Activated T-helper 1 cell treated with anti-CD3 and anti-CD28 coated beads, Interleukin-12 subunit alpha, Interleukin-12 subunit beta, Interleukin-2, Interleukin-4 antibody, amounts not matched to agents 30 ng/mL and 10 ng/mL and 1 ng/mL, durations not matched to agents 14 hours and 24 hours and 36 hours (primary cell): Measurements from ENCODE around the gene GZMM. TPM values are rescaled to one million over a fixed set of nuclear protein-coding genes. Genes with fewer than 3 reads are reported as not detected.

Experiments
- DNase-seq: peaks from one replicate; pipeline ENCODE4 v3.0.0; 2021; ENCODE audit warnings: low spot score
- H3K27ac Mint-ChIP-seq: one replicate; pipeline ENCODE4 v1.8.0; 2021; ENCODE audit warnings: mild to moderate bottlenecking, mixed read lengths
- H3K27me3 Mint-ChIP-seq: one replicate; pipeline ENCODE4 v1.8.0; 2022; ENCODE audit warnings: mild to moderate bottlenecking, moderate library complexity, mixed read lengths; ENCODE audit not compliant: insufficient read depth
- H3K36me3 Mint-ChIP-seq: one replicate; pipeline ENCODE4 v1.8.0; 2021; ENCODE audit warnings: low read depth, mixed read lengths
- H3K4me1 Mint-ChIP-seq: one replicate; pipeline ENCODE4 v1.8.0; 2021; ENCODE audit warnings: low read depth, mixed read lengths
- H3K4me3 Mint-ChIP-seq: one replicate; pipeline ENCODE4 v1.8.0; 2021; ENCODE audit warnings: mild to moderate bottlenecking, moderate library complexity, mixed read lengths
- H3K9me3 Mint-ChIP-seq: one replicate; pipeline ENCODE4 v1.8.0; 2021; ENCODE audit warnings: mixed read lengths
- intact Hi-C: fragments of 100-400 bp; cut with micrococcal nuclease; formaldehyde crosslinking; loops from one replicate; pipeline ENCODE4 v1.15.1; 2024
- total RNA-seq: library from RNA; stranded (reverse); gene quantifications from 2 replicates; pipeline ENCODE4 v1.2.3, GENCODE V29; 2022

GZMM gene
- 52.7 and 55.6 TPM in 2 replicates for total RNA-seq

- Mint-ChIP-seq H3K4me1 (peaks cover 15% of the 10 kb centered on the region), H3K27me3 (no peaks in the 10 kb centered on the region), H3K9me3 (no peaks in the 10 kb centered on the region), H3K36me3 (peaks cover 9% of the 10 kb centered on the region), H3K27ac (peak within 1 kb of the TSS; percentile 77), H3K4me3 (peak within 1 kb of the TSS; percentile 84)
- intact Hi-C loops = no loop called here
- DNase-seq = peak; percentile 75
Measured at GRCh38 chr19:543910-544608, at the start of gene GZMM. GZMM (plus strand) TSS chr19:544053; CDS start chr19:544072, 19 bp downstream.

GRCh38 chr19:494171-495080 lies 49.4 kb upstream of the GZMM start:
- Mint-ChIP-seq H3K4me1 (no peaks in the 10 kb centered on the region), H3K27me3 (peaks cover 17% of the 10 kb centered on the region), H3K36me3 (peaks cover 2% of the 10 kb centered on the region), H3K27ac (no peak overlapping the region), H3K4me3 (no peak overlapping the region), H3K9me3 (peaks cover 4% of the 10 kb centered on the region)
- intact Hi-C loops = no loop called here
- no peak for DNase-seq

GRCh38 chr19:495081-495401 lies 48.8 kb upstream of the GZMM start:
- DNase-seq = no peak
- Mint-ChIP-seq H3K4me3 (no peak overlapping the region), H3K4me1 (no peaks in the 10 kb centered on the region), H3K36me3 (peaks cover 2% of the 10 kb centered on the region), H3K27me3 (peaks cover 20% of the 10 kb centered on the region), H3K9me3 (peaks cover 4% of the 10 kb centered on the region), H3K27ac (no peak overlapping the region)
- intact Hi-C loops = no loop called here

GRCh38 chr19:495402-496111 lies 48.3 kb upstream of the GZMM start:
- Mint-ChIP-seq H3K27ac (no peak overlapping the region), H3K36me3 (peaks cover 2% of the 10 kb centered on the region), H3K4me1 (no peaks in the 10 kb centered on the region), H3K27me3 (peaks cover 21% of the 10 kb centered on the region), H3K9me3 (peaks cover 4% of the 10 kb centered on the region), H3K4me3 (no peak overlapping the region)
- intact Hi-C loops = no loop called here
- peak; percentile 38 for DNase-seq

GRCh38 chr19:496112-496665 lies 47.7 kb upstream of the GZMM start, which contains the start of gene MADCAM1:
MADCAM1 (plus strand) TSS chr19:496486; CDS start chr19:496500, 14 bp downstream.
- peaks cover 2% of the 10 kb centered on the region for H3K36me3 Mint-ChIP-seq
- H3K27me3 Mint-ChIP-seq = peaks cover 21% of the 10 kb centered on the region
- peaks cover 4% of the 10 kb centered on the region for H3K9me3 Mint-ChIP-seq
- H3K4me3 Mint-ChIP-seq = no peak within 1 kb of the TSS
- H3K27ac Mint-ChIP-seq = no peak within 1 kb of the TSS
- DNase-seq = no peak
- H3K4me1 Mint-ChIP-seq = no peaks in the 10 kb centered on the region
- intact Hi-C loops = no loop called here

- Mint-ChIP-seq H3K27me3 (peaks cover 21% of the 10 kb centered on the region), H3K36me3 (peaks cover 2% of the 10 kb centered on the region), H3K27ac (no peak overlapping the region), H3K4me3 (no peak overlapping the region), H3K4me1 (no peaks in the 10 kb centered on the region), H3K9me3 (peaks cover 4% of the 10 kb centered on the region)
- DNase-seq = no peak
- intact Hi-C loops = no loop called here
Measured at GRCh38 chr19:496986-497385, 46.9 kb upstream of the GZMM start.

- Mint-ChIP-seq H3K27ac (no peak overlapping the region), H3K27me3 (peaks cover 21% of the 10 kb centered on the region), H3K9me3 (peaks cover 4% of the 10 kb centered on the region), H3K4me3 (no peak overlapping the region), H3K4me1 (peaks cover 2% of the 10 kb centered on the region), H3K36me3 (peaks cover 2% of the 10 kb centered on the region)
- intact Hi-C loops = no loop called here
- DNase-seq = no peak
Measured at GRCh38 chr19:497491-497868, 46.4 kb upstream of the GZMM start.

- DNase-seq = no peak
- H3K36me3 Mint-ChIP-seq = peaks cover 2% of the 10 kb centered on the region
- intact Hi-C loops = no loop called here
- peaks cover 21% of the 10 kb centered on the region for H3K27me3 Mint-ChIP-seq
- H3K27ac Mint-ChIP-seq = no peak overlapping the region
- peaks cover 4% of the 10 kb centered on the region for H3K9me3 Mint-ChIP-seq
- no peak overlapping the region for H3K4me3 Mint-ChIP-seq
- H3K4me1 Mint-ChIP-seq = peaks cover 6% of the 10 kb centered on the region
Measured at GRCh38 chr19:497869-498510, 45.9 kb upstream of the GZMM start.

GRCh38 chr19:498511-498891 lies 45.4 kb upstream of the GZMM start:
- Mint-ChIP-seq H3K4me3 (no peak overlapping the region), H3K4me1 (peaks cover 6% of the 10 kb centered on the region), H3K27ac (no peak overlapping the region), H3K9me3 (peaks cover 4% of the 10 kb centered on the region), H3K36me3 (peaks cover 2% of the 10 kb centered on the region), H3K27me3 (peaks cover 21% of the 10 kb centered on the region)
- DNase-seq = no peak
- intact Hi-C loops = no loop called here

- intact Hi-C loops = no loop called here
- Mint-ChIP-seq H3K4me3 (peak overlapping the region; percentile 22), H3K9me3 (no peaks in the 10 kb centered on the region), H3K4me1 (peaks cover 6% of the 10 kb centered on the region), H3K27ac (no peak overlapping the region), H3K36me3 (peaks cover 2% of the 10 kb centered on the region), H3K27me3 (peaks cover 19% of the 10 kb centered on the region)
- no peak for DNase-seq
Measured at GRCh38 chr19:498977-499623, 44.8 kb upstream of the GZMM start.

GRCh38 chr19:501646-502045 lies 42.2 kb upstream of the GZMM start:
- Mint-ChIP-seq H3K36me3 (peaks cover 2% of the 10 kb centered on the region), H3K4me1 (peaks cover 6% of the 10 kb centered on the region), H3K27ac (no peak overlapping the region), H3K27me3 (peaks cover 15% of the 10 kb centered on the region), H3K4me3 (no peak overlapping the region), H3K9me3 (no peaks in the 10 kb centered on the region)
- DNase-seq = no peak
- intact Hi-C loops = no loop called here

GRCh38 chr19:504616-505015 lies 39.2 kb upstream of the GZMM start:
- Mint-ChIP-seq H3K27me3 (peaks cover 3% of the 10 kb centered on the region), H3K27ac (no peak overlapping the region), H3K36me3 (peaks cover 4% of the 10 kb centered on the region), H3K4me1 (peaks cover 24% of the 10 kb centered on the region), H3K9me3 (no peaks in the 10 kb centered on the region), H3K4me3 (no peak overlapping the region)
- intact Hi-C loops = loop anchor here (5.0 kb wide), 1 partner anchor 162 kb away; the partner anchor contains the start of gene MIER2
- DNase-seq = no peak
